Esophagus muscularis mucosa (tissue), 4 donors: ENCODE data around the gene RIC8B. TPM values are rescaled to one million over a fixed set of nuclear protein-coding genes. Genes with fewer than 3 reads are reported as not detected.

Source experiments
- DNase-seq: peaks from one replicate; pipeline ENCODE4 v3.0.0-alpha.2; 2017; ENCODE audit errors: extremely low spot score
- H3K27ac ChIP-seq, 4 donors: fragments of 200-600 bp; sonication (generic); replicated peaks in 1 of 4; 1 replicate in 3 of 4; 2 replicates in 1 of 4; pipeline ENCODE4 v1.5.1; 2016 to 2019; ENCODE audit warnings: mild to moderate bottlenecking in 1 of 4
- H3K27me3 ChIP-seq, 4 donors: fragments of 200-600 bp; sonication (generic); one replicate each; pipeline versions ENCODE4 v1.5.1 to v1.6.0; 2016 to 2019
- H3K36me3 ChIP-seq, 4 donors: fragments of 200-600 bp; sonication (generic); one replicate each; pipeline ENCODE4 v1.5.1; 2016 to 2019
- H3K4me1 ChIP-seq, 4 donors: fragments of 200-600 bp; sonication (generic); one replicate each; pipeline ENCODE4 v1.5.1; 2016 to 2019
- H3K4me3 ChIP-seq, 4 donors: fragments of 200-600 bp; sonication (generic); 1 replicate in 2 of 4; 2 replicates in 2 of 4; pipeline ENCODE4 v1.5.1; 2016 to 2019; ENCODE audit warnings: mild to moderate bottlenecking in 4 of 4, moderate library complexity in 1 of 4
- H3K9me3 ChIP-seq, 4 donors: fragments of 200-600 bp; sonication (generic); 1 replicate in 3 of 4; 2 replicates in 1 of 4; pipeline ENCODE4 v1.5.1; 2016 to 2019
- EP300 ChIP-seq: sonication (generic); formaldehyde crosslinking; IDR thresholded peaks from one replicate; pipeline ENCODE4 v1.6.1; 2017; ENCODE audit warnings: antibody characterized with exemption
- POLR2A ChIP-seq: fragments of 450-650 bp; IDR thresholded peaks from one replicate; pipeline ENCODE4 v1.6.1; 2017; ENCODE audit warnings: antibody characterized with exemption, moderate library complexity, mild to moderate bottlenecking, low read depth
- POLR2AphosphoS5 ChIP-seq, 2 donors: sonication (generic); formaldehyde crosslinking; IDR thresholded peaks; one replicate each; pipeline ENCODE4 v1.6.1; 2017; ENCODE audit warnings: antibody characterized with exemption in 2 of 2
- WGBS: methylation state at CpG from one replicate; pipeline ENCODE4 v1.1.5; 2018; 5-methylcytosine and 5-hydroxymethylcytosine counted together
- intact Hi-C: fragments of 100-400 bp; cut with DNase I; formaldehyde crosslinking; loops from one replicate; pipeline ENCODE4 v1.15.1; 2023
- total RNA-seq, 4 donors: library from RNA; depleted of rRNA; stranded (reverse); fragments of >200 nt; gene quantifications; one replicate each; pipeline versions ENCODE4 v1.1.0 to v1.2.1, GENCODE V29; 2016
- TF ChIP-seq, protein P1 (sequence below), 3 experiments: fragments of 200-600 bp in 2 of 3; fragments of 450-650 bp in 1 of 3; sonication (generic) in 2 of 3; IDR thresholded peaks; one replicate each; pipeline ENCODE4 v1.5.1; 2017 to 2019; ENCODE audit warnings: antibody characterized with exemption in 3 of 3, mild to moderate bottlenecking in 2 of 3, moderate library complexity in 1 of 3

The RIC8B gene
- total RNA-seq, 4 donors from 2014 or later: 13.8 to 19.1 (median 15.3) TPM

DNA sequence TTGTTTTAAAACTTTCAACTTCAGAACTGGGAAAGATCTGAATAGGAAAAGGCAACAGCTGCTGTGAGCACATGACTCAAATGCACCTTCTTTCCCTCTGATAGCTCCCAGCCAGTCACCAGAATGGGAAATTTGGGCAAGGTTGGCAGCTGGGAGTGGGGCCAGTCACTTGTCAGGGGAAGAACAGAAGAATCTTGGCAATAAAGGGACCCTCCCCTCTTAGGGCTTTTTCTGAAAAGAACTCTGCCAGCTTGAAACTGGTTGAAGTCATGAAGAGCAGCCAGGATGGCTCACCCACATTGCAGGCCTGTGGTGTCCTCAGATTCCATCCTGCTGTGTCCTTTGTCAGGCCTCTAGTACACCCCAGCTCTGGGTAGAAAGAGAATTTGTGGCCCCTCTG lies 10.3 kb upstream of the RIC8B start:
- no peak overlapping the region for H3K27ac ChIP-seq
- intact Hi-C loops: no loop called here
- H3K4me1 ChIP-seq: peaks cover 16 to 38% (median 26%) of the 10 kb centered on the region in 4 donors

DNA sequence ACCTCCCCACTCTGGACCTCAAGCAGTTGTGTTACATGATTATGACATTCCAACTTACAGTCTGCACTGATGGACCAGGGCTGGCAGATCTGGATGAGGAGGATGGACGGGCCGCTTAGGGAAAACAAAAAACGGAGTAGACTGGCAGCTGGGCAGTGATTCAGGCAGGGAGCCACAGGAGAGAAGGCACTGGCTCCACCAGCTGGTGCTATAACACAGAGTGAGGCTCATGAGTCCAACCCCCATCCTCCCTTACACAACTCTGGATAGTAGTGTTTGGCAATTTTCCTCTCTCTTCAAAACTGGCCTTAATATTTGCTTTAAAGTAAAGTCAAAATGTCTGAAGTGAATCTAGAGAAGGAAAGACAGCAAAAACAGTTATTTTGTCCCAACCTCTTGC lies 9.7 kb upstream of the RIC8B start:
- H3K27ac ChIP-seq: no peak overlapping the region
- H3K9me3 ChIP-seq: no peaks in the 10 kb centered on the region
- H3K4me3 ChIP-seq: no peak overlapping the region
- DNase-seq: no peak
- TF ChIP-seq POLR2A: no peak
- no peak for TF ChIP-seq EP300
- no peak for TF ChIP-seq POLR2AphosphoS5 (IDR thresholded peaks at IDR 0.05)
- TF ChIP-seq, protein P1, sequence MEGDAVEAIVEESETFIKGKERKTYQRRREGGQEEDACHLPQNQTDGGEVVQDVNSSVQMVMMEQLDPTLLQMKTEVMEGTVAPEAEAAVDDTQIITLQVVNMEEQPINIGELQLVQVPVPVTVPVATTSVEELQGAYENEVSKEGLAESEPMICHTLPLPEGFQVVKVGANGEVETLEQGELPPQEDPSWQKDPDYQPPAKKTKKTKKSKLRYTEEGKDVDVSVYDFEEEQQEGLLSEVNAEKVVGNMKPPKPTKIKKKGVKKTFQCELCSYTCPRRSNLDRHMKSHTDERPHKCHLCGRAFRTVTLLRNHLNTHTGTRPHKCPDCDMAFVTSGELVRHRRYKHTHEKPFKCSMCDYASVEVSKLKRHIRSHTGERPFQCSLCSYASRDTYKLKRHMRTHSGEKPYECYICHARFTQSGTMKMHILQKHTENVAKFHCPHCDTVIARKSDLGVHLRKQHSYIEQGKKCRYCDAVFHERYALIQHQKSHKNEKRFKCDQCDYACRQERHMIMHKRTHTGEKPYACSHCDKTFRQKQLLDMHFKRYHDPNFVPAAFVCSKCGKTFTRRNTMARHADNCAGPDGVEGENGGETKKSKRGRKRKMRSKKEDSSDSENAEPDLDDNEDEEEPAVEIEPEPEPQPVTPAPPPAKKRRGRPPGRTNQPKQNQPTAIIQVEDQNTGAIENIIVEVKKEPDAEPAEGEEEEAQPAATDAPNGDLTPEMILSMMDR (IDR thresholded peaks at IDR 0.05): no peak
- no peaks in the 10 kb centered on the region for H3K36me3 ChIP-seq
- H3K4me1 ChIP-seq: peaks cover 11 to 33% (median 21%) of the 10 kb centered on the region in 4 donors
- peaks cover 0 to 12% (median 0%) of the 10 kb centered on the region in 4 donors for H3K27me3 ChIP-seq
- 96% methylated on average over 3 of the region's 3 CpGs for WGBS
- intact Hi-C loops: no loop called here

More for the DNA sequence above, 10.3 kb upstream of the RIC8B start:
- H3K36me3 ChIP-seq: no peaks in the 10 kb centered on the region
- TF ChIP-seq, protein P1 (IDR thresholded peaks at IDR 0.05): no peak
- TF ChIP-seq EP300: no peak
- no peak for TF ChIP-seq POLR2AphosphoS5 (IDR thresholded peaks at IDR 0.05)
- no peak for TF ChIP-seq POLR2A
- H3K9me3 ChIP-seq: no peaks in the 10 kb centered on the region
- peaks cover 0 to 10% (median 0%) of the 10 kb centered on the region in 4 donors for H3K27me3 ChIP-seq
- DNase-seq: no peak
- no peak overlapping the region for H3K4me3 ChIP-seq

DNA sequence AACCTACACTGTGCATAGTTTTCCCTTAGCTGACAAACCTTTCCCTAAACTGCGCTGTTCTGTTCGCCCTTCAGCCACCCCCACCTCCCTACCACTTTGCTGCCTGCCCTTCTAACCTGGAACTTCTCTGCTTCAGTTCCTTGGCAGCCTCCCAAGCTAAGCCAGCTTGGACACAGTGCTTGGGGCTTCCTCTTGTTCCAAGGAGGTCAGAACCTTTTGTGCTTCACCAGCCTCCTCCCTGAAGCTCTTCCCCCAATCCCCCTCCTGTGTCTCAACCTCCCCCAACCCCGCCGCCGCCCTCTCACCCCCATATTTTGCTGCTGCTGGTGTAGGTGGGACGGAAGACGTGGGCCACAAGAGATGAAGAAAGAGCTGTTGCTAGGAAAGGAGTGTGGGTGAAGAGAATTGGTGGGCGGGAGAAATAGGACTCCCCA lies 8.1 kb upstream of the RIC8B start:
- H3K36me3 ChIP-seq: no peaks in the 10 kb centered on the region
- no peak for DNase-seq
- H3K4me1 ChIP-seq: peaks cover 5 to 24% (median 13%) of the 10 kb centered on the region in 4 donors
- TF ChIP-seq POLR2AphosphoS5 (IDR thresholded peaks at IDR 0.05) (no peak), EP300 (no peak), POLR2A (no peak)
- TF ChIP-seq, protein P1 (IDR thresholded peaks at IDR 0.05): no peak
- intact Hi-C loops: no loop called here
- no peaks in the 10 kb centered on the region for H3K9me3 ChIP-seq
- WGBS: 59% methylated on average over 8 of the region's 8 CpGs
- no peak overlapping the region for H3K4me3 ChIP-seq
- peak overlapping the region in 1 of 4 donors; percentile 16 for H3K27ac ChIP-seq
- H3K27me3 ChIP-seq: peaks cover 0 to 12% (median 0%) of the 10 kb centered on the region in 4 donors

DNA sequence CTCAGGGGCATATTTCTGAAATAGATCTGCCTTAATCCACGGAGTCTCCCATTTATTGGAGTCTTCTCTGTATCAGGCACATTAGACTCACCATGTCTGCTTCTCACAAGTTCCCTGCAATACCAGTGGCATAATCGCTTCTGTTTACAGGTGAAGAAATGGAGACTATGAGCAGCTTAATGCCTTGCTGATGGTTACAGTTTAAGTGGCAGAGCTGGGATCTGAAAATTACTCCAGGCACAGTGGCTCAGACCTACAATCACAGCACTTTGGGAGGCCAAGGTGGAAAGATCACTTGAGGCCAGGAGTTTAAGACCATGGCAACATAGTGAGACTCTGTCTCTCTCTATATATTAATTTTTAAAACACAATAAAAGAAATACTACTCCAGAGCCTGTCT lies 7.3 kb upstream of the RIC8B start:
- H3K4me1 ChIP-seq: peaks cover 5 to 24% (median 13%) of the 10 kb centered on the region in 4 donors
- no peak overlapping the region for H3K27ac ChIP-seq
- intact Hi-C loops: no loop called here

DNA sequence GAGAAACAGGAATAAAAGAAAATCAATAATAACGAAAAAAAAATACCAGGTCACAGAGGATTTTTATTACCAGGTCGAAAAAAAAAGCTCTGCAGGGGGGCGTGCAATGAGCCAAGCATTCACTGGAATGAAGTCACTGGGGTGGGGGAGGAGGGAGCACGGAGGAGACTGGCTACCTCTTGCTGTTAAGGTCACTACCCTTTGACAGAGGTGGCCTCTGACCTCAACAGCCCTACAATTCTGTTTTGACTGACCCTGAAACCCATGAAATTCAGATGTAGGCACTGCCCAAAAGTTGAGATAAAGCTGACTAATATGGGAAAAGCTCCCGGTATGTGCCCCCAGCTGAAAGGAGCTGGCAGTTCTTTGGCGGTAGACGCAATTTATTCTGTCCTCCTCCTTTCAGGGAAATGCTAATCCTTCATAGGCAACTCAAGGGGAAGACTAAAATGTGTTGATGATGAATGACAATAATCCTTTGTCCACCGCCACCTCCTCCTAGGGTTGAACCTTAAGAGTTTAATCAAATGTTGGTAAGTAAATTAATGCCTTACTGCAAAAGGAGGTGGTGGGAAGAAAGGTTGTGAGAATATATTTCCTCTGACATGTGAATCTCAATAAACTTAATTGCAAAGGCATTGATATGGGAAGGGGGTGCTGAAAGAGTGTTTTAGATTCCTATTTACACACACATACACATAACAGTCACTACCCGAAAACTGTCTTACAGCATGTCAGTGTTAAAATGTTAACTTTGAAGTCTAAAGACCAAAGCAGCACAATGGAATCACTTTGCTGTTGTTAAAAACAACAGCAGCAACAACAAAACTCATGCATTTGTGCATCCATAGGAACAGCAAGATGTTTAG lies 6.3 kb upstream of the RIC8B start:
- intact Hi-C loops: no loop called here
- H3K27ac ChIP-seq: no peak overlapping the region
- WGBS: 57% methylated on average over 8 of the region's 9 CpGs

More for the DNA sequence above, 7.3 kb upstream of the RIC8B start:
- DNase-seq: no peak
- no peaks in the 10 kb centered on the region for H3K36me3 ChIP-seq
- 57% methylated on average over 2 of the region's 2 CpGs for WGBS
- TF ChIP-seq POLR2AphosphoS5 (IDR thresholded peaks at IDR 0.05): no peak
- H3K9me3 ChIP-seq: no peaks in the 10 kb centered on the region
- no peak overlapping the region for H3K4me3 ChIP-seq
- H3K27me3 ChIP-seq: peaks cover 0 to 12% (median 0%) of the 10 kb centered on the region in 4 donors

More for the DNA sequence above, 6.3 kb upstream of the RIC8B start:
- no peak for DNase-seq
- peaks cover 0 to 12% (median 0%) of the 10 kb centered on the region in 4 donors for H3K27me3 ChIP-seq
- peaks cover 5 to 24% (median 14%) of the 10 kb centered on the region in 4 donors for H3K4me1 ChIP-seq
- TF ChIP-seq EP300: no peak
- TF ChIP-seq, protein P1 (IDR thresholded peaks at IDR 0.05): no peak
- no peak for TF ChIP-seq POLR2A
- no peak for TF ChIP-seq POLR2AphosphoS5 (IDR thresholded peaks at IDR 0.05)
- no peaks in the 10 kb centered on the region for H3K9me3 ChIP-seq
- no peaks in the 10 kb centered on the region for H3K36me3 ChIP-seq
- no peak overlapping the region for H3K4me3 ChIP-seq
